Transverse colon (tissue), 4 donors: ENCODE data around the gene ECEL1.

ENCODE experiments used
- POLR2A ChIP-seq: fragments of 450-650 bp; IDR thresholded peaks from one replicate; pipeline ENCODE4 v1.6.1; 2016; ENCODE audit warnings: antibody characterized with exemption, mild to moderate bottlenecking, moderate library complexity
- POLR2AphosphoS5 ChIP-seq, 3 donors: sonication (generic); formaldehyde crosslinking; IDR thresholded peaks; one replicate each; pipeline ENCODE4 v1.6.1; 2016; ENCODE audit warnings: antibody characterized with exemption in 3 of 3
- TF ChIP-seq, protein P1 (sequence below), 5 experiments: fragments of 200-600 bp in 3 of 5; fragments of 450-650 bp in 2 of 5; sonication (generic) in 3 of 5; IDR thresholded peaks; 1 replicate in 2 of 5; 2 replicates in 3 of 5; pipeline ENCODE4 v1.5.1; 2016 to 2017; ENCODE audit warnings: antibody characterized with exemption in 5 of 5, inconsistent platforms in 3 of 5, mild to moderate bottlenecking in 2 of 5, moderate library complexity in 1 of 5

DNA sequence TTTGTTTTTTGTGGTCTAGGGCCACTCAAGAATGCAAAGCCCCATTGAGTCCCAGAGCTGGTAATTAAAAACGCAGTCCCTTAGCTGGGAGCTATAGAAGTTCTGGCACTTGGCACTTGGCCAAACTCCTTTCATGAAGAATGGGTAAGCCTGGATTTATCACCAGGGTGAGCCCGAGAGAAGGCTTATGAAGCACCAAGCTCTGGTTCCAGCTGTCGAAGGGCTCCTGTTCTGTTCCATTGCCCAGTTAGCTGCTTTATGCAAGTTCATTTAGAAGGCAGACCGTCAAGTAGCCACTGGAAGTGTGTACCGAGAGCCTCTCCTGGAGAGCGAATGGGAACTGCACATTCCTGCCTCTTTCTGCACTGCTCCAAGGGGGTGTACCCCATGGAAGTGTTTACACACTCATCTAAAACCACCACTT is 14.2 kb downstream of the ECEL1 start:
- TF ChIP-seq POLR2A, result no peak
- TF ChIP-seq, protein P1, sequence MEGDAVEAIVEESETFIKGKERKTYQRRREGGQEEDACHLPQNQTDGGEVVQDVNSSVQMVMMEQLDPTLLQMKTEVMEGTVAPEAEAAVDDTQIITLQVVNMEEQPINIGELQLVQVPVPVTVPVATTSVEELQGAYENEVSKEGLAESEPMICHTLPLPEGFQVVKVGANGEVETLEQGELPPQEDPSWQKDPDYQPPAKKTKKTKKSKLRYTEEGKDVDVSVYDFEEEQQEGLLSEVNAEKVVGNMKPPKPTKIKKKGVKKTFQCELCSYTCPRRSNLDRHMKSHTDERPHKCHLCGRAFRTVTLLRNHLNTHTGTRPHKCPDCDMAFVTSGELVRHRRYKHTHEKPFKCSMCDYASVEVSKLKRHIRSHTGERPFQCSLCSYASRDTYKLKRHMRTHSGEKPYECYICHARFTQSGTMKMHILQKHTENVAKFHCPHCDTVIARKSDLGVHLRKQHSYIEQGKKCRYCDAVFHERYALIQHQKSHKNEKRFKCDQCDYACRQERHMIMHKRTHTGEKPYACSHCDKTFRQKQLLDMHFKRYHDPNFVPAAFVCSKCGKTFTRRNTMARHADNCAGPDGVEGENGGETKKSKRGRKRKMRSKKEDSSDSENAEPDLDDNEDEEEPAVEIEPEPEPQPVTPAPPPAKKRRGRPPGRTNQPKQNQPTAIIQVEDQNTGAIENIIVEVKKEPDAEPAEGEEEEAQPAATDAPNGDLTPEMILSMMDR (IDR thresholded peaks at IDR 0.05), result no peak
- TF ChIP-seq POLR2AphosphoS5 (IDR thresholded peaks at IDR 0.05), result no peak
